GM23338 (cell line): ENCODE results near the gene NANS. TPM values are rescaled to one million over a fixed set of nuclear protein-coding genes. Genes with fewer than 3 reads are reported as not detected.

ENCODE experiments used
- ATAC-seq: fragments of 200-7000 bp; cut with Tn5 transposase; 3 replicates; pipeline ENCODE4 v1.9.1; 2020
- DNase-seq: peaks from one replicate; pipeline ENCODE4 v3.0.0-alpha.2; 2015; ENCODE audit warnings: low spot score
- H2AFZ ChIP-seq: fragments of 200-600 bp; sonication (generic); 2 replicates; pipeline ENCODE4 v1.8.0; 2016; ENCODE audit warnings: antibody characterized with exemption, mild to moderate bottlenecking, moderate library complexity
- H3F3A ChIP-seq: fragments of 200-600 bp; sonication (generic); replicated peaks from 2 replicates; pipeline ENCODE4 v1.8.0; 2017; ENCODE audit warnings: antibody characterized with exemption, mixed run types, low read depth
- H3K27ac ChIP-seq: fragments of 200-600 bp; sonication (generic); 2 replicates; pipeline ENCODE4 v1.6.1; 2016; ENCODE audit warnings: low read depth
- H3K27me3 ChIP-seq: fragments of 200-600 bp; sonication (generic); 2 replicates; pipeline ENCODE4 v1.8.0; 2016; ENCODE audit warnings: mild to moderate bottlenecking, mixed run types, moderate library complexity; ENCODE audit not compliant: insufficient read depth
- H3K36me3 ChIP-seq: fragments of 200-600 bp; sonication (generic); 2 replicates; pipeline ENCODE4 v1.8.0; 2016; ENCODE audit warnings: mild to moderate bottlenecking; ENCODE audit not compliant: insufficient read depth
- H3K4me1 ChIP-seq: fragments of 200-600 bp; sonication (generic); 2 replicates; pipeline ENCODE4 v1.8.0; 2016; ENCODE audit warnings: mild to moderate bottlenecking, moderate library complexity; ENCODE audit not compliant: insufficient read depth
- H3K4me2 ChIP-seq: fragments of 200-600 bp; sonication (generic); 2 replicates; pipeline ENCODE4 v1.7.1; 2017; ENCODE audit warnings: mixed run types
- H3K4me3 ChIP-seq: fragments of 200-600 bp; sonication (generic); 2 replicates; pipeline ENCODE4 v1.6.1; 2016; ENCODE audit warnings: mixed run types
- H3K79me2 ChIP-seq: fragments of 200-600 bp; sonication (generic); replicated peaks from 2 replicates; pipeline ENCODE4 v1.8.0; 2017; ENCODE audit warnings: mild to moderate bottlenecking; ENCODE audit not compliant: insufficient read depth
- H3K9me2 ChIP-seq: fragments of 200-600 bp; sonication (generic); 2 replicates; pipeline ENCODE4 v1.8.0; 2017; ENCODE audit not compliant: insufficient read depth
- H4K20me1 ChIP-seq: fragments of 200-600 bp; sonication (generic); replicated peaks from 2 replicates; pipeline ENCODE4 v1.8.0; 2017; ENCODE audit warnings: mild to moderate bottlenecking; ENCODE audit not compliant: insufficient read depth
- H3K27ac Mint-ChIP-seq: 2 replicates; pipeline ENCODE4 v1.8.0; 2020; ENCODE audit warnings: inconsistent platforms, mild to moderate bottlenecking, moderate library complexity, mixed read lengths
- H3K27me3 Mint-ChIP-seq: 3 replicates; pipeline ENCODE4 v1.8.0; 2022; ENCODE audit warnings: low read depth, mild to moderate bottlenecking, moderate library complexity, mixed read lengths, inconsistent platforms; ENCODE audit not compliant: insufficient read depth, poor library complexity
- H3K36me3 Mint-ChIP-seq: 3 replicates; pipeline ENCODE4 v1.8.0; 2021; ENCODE audit warnings: low read depth, mild to moderate bottlenecking, inconsistent platforms, moderate library complexity, mixed read lengths
- H3K4me1 Mint-ChIP-seq: 3 replicates; pipeline ENCODE4 v1.8.0; 2020; ENCODE audit warnings: mild to moderate bottlenecking, inconsistent platforms, mixed read lengths
- H3K4me3 Mint-ChIP-seq: 3 replicates; pipeline ENCODE4 v1.8.0; 2021; ENCODE audit warnings: moderate library complexity, mild to moderate bottlenecking, inconsistent platforms, mixed read lengths
- H3K9me3 Mint-ChIP-seq: 3 replicates; pipeline ENCODE4 v1.8.0; 2020; ENCODE audit warnings: moderate library complexity, mild to moderate bottlenecking, inconsistent platforms, mixed read lengths
- CREB1 ChIP-seq: fragments of 250-450 bp; sonication (Bioruptor Pico); IDR thresholded peaks from 2 replicates; pipeline ENCODE4 v1.5.0; 2020; ENCODE audit warnings: low read depth, mild to moderate bottlenecking, moderate library complexity
- EZH2 ChIP-seq: fragments of 200-600 bp; sonication (generic); IDR thresholded peaks from one replicate; pipeline ENCODE4 v1.8.0; 2017; ENCODE audit warnings: antibody characterized with exemption, mild to moderate bottlenecking, low read depth; ENCODE audit not compliant: unreplicated experiment
- EZH2phosphoT487 ChIP-seq: fragments of 200-600 bp; sonication (generic); IDR thresholded peaks from one replicate; pipeline ENCODE4 v1.8.1; 2018; ENCODE audit warnings: antibody characterized with exemption; ENCODE audit not compliant: unreplicated experiment
- JUNB ChIP-seq: IDR thresholded peaks from one replicate; pipeline ENCODE4 v1.6.1; 2016; ENCODE audit warnings: antibody characterized with exemption; ENCODE audit not compliant: unreplicated experiment
- NANOG ChIP-seq: IDR thresholded peaks from 2 replicates; pipeline ENCODE4 v1.6.1; 2016; ENCODE audit warnings: antibody characterized with exemption, borderline replicate concordance
- POLR2AphosphoS5 ChIP-seq: IDR thresholded peaks from 2 replicates; pipeline ENCODE4 v1.6.1; 2016; ENCODE audit warnings: antibody characterized with exemption, low read depth
- STAT1 ChIP-seq: IDR thresholded peaks from one replicate; pipeline ENCODE4 v1.6.1; 2016; ENCODE audit warnings: antibody characterized with exemption; ENCODE audit not compliant: unreplicated experiment
- ZNF114 ChIP-seq: fragments of 250-450 bp; sonication (Bioruptor Pico); IDR thresholded peaks from 2 replicates; pipeline ENCODE4 v1.5.0; 2020; ENCODE audit warnings: mild to moderate bottlenecking, moderate library complexity
- ZNF331 ChIP-seq: fragments of 250-450 bp; sonication (Bioruptor Pico); IDR thresholded peaks from 2 replicates; pipeline ENCODE4 v1.5.0; 2020; ENCODE audit warnings: low read depth, mild to moderate bottlenecking, moderate library complexity
- polyA plus RNA-seq: library from polyadenylated mRNA; unstranded; fragments of >200 nt; fragmentation: Nextera tagmentation; extraction: Ambion mirVana; gene quantifications from 2 replicates; pipeline ENCODE4 v1.2.1, GENCODE V29; 2016
- total RNA-seq: library from RNA; depleted of rRNA; stranded (reverse); fragments of >200 nt; shearing (Covaris generic); gene quantifications from 2 replicates; pipeline ENCODE4 v1.2.3, GENCODE V29; 2014
- TF ChIP-seq, protein P1 (sequence below): IDR thresholded peaks from one replicate; pipeline ENCODE4 v1.6.1; 2018; ENCODE audit warnings: antibody characterized with exemption; ENCODE audit not compliant: unreplicated experiment
- TF ChIP-seq, protein P2 (sequence below), 2 experiments: fragments of 200-600 bp in 1 of 2; sonication (generic) in 1 of 2; conservative IDR thresholded peaks; 2 replicates each; pipeline versions ENCODE4 v1.5.1 to v1.6.1; 2016 to 2017; ENCODE audit warnings: antibody characterized with exemption in 2 of 2, low read depth in 2 of 2, mild to moderate bottlenecking in 2 of 2, moderate library complexity in 1 of 2
- TF ChIP-seq, protein P3 (sequence below): IDR thresholded peaks from 2 replicates; pipeline ENCODE4 v1.6.1; 2016; ENCODE audit warnings: antibody characterized with exemption

NANS gene
- total and polyA plus RNA-seq, 2 experiments from 2014 or later: 67.3 to 77.4 TPM

DNA sequence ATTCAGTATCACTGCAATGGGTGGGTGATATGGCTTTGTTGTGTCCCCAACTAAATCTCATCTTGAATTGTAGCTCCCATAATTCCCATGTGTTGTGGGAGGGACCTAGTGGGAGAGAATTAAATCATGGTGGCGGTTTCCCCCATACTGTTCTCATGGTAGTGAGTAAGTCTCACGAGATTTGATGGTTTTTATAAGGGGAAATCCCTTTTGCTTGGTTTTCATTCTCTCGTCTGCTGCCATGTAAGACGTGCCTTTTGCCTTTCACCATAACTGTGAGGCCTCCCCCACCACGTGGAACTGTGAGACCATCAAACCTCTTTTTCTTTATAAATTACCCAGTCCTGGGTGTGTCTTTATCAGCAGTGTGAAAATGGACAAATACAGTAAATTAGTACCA is 9.5 kb upstream of the NANS start (continued):
- TF ChIP-seq, protein P1, sequence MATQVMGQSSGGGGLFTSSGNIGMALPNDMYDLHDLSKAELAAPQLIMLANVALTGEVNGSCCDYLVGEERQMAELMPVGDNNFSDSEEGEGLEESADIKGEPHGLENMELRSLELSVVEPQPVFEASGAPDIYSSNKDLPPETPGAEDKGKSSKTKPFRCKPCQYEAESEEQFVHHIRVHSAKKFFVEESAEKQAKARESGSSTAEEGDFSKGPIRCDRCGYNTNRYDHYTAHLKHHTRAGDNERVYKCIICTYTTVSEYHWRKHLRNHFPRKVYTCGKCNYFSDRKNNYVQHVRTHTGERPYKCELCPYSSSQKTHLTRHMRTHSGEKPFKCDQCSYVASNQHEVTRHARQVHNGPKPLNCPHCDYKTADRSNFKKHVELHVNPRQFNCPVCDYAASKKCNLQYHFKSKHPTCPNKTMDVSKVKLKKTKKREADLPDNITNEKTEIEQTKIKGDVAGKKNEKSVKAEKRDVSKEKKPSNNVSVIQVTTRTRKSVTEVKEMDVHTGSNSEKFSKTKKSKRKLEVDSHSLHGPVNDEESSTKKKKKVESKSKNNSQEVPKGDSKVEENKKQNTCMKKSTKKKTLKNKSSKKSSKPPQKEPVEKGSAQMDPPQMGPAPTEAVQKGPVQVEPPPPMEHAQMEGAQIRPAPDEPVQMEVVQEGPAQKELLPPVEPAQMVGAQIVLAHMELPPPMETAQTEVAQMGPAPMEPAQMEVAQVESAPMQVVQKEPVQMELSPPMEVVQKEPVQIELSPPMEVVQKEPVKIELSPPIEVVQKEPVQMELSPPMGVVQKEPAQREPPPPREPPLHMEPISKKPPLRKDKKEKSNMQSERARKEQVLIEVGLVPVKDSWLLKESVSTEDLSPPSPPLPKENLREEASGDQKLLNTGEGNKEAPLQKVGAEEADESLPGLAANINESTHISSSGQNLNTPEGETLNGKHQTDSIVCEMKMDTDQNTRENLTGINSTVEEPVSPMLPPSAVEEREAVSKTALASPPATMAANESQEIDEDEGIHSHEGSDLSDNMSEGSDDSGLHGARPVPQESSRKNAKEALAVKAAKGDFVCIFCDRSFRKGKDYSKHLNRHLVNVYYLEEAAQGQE: no peak
- TF ChIP-seq EZH2: no peak

DNA sequence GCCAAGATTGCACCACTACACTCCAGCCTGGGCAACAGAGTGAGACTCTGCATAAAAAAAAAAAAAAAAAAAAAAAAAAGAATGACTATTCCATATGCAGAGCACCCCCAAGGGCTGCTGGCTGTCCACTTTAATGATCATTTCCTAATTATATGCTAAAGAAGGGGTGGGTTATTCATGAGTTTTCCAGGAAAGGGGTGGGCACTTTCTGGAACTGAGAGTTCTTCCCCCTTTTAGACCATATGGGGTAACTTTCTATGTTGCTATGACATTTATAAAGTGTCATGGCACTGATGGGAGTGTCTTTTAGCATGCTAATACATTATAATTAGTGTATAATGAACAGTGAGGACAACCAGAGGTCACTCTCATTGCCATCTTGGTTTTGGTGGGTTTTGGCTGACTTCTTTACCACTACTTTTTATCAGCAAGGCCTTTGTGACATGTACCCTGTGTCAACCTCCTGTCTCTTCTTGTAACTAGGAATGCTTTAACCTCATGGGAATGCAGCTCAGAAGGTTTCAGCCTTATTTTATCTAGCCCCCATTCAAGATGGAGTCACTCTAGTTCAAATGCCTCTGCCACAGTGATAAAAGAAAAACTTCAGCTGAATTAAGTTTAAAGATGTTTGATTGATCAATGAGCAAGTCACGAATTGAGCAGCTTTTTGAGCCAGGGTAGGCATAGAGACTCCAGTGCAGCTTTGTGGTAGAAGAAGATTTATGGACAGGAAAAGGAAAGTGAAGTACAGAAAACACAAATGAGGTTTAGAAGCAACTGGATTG is 7.1 kb upstream of the NANS start:
- H3K79me2 ChIP-seq: no peaks in the 10 kb centered on the region
- no peak for ATAC-seq
- TF ChIP-seq ZNF331 (CRISPR knock-in tag) (no peak), CREB1 (CRISPR knock-in tag) (no peak), EZH2phosphoT487 (no peak), STAT1 (no peak), POLR2AphosphoS5 (no peak), NANOG (no peak), JUNB (no peak), ZNF114 (no peak), EZH2 (no peak)
- TF ChIP-seq, protein P2, sequence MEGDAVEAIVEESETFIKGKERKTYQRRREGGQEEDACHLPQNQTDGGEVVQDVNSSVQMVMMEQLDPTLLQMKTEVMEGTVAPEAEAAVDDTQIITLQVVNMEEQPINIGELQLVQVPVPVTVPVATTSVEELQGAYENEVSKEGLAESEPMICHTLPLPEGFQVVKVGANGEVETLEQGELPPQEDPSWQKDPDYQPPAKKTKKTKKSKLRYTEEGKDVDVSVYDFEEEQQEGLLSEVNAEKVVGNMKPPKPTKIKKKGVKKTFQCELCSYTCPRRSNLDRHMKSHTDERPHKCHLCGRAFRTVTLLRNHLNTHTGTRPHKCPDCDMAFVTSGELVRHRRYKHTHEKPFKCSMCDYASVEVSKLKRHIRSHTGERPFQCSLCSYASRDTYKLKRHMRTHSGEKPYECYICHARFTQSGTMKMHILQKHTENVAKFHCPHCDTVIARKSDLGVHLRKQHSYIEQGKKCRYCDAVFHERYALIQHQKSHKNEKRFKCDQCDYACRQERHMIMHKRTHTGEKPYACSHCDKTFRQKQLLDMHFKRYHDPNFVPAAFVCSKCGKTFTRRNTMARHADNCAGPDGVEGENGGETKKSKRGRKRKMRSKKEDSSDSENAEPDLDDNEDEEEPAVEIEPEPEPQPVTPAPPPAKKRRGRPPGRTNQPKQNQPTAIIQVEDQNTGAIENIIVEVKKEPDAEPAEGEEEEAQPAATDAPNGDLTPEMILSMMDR (conservative IDR thresholded peaks at IDR 0.05; ENCODE audit: low read depth in 2 of 2): no peak
- TF ChIP-seq, protein P3, sequence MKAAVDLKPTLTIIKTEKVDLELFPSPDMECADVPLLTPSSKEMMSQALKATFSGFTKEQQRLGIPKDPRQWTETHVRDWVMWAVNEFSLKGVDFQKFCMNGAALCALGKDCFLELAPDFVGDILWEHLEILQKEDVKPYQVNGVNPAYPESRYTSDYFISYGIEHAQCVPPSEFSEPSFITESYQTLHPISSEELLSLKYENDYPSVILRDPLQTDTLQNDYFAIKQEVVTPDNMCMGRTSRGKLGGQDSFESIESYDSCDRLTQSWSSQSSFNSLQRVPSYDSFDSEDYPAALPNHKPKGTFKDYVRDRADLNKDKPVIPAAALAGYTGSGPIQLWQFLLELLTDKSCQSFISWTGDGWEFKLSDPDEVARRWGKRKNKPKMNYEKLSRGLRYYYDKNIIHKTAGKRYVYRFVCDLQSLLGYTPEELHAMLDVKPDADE: no peak
- TF ChIP-seq, protein P1: no peak

More for the DNA sequence above, 7.1 kb upstream of the NANS start:
- no peaks in the 10 kb centered on the region for H4K20me1 ChIP-seq
- no peaks in the 10 kb centered on the region for H3F3A ChIP-seq
- Mint-ChIP-seq H3K4me3 (no peak overlapping the region), H3K36me3 (no peaks in the 10 kb centered on the region), H3K4me1 (no peaks in the 10 kb centered on the region), H3K9me3 (peaks cover under 1% of the 10 kb centered on the region; the same call in 1 of the 3 replicates), H3K27ac (no peak overlapping the region), H3K27me3 (no peaks in the 10 kb centered on the region)
- no peak overlapping the region for H2AFZ ChIP-seq
- H3K4me1 ChIP-seq: no peaks in the 10 kb centered on the region
- H3K27me3 ChIP-seq: no peaks in the 10 kb centered on the region
- H3K4me3 ChIP-seq: no peak overlapping the region
- DNase-seq: no peak
- H3K36me3 ChIP-seq: no peaks in the 10 kb centered on the region
- no peaks in the 10 kb centered on the region for H3K9me2 ChIP-seq
- H3K4me2 ChIP-seq: no peak overlapping the region
- H3K27ac ChIP-seq: no peak overlapping the region
